ENCODE data around the gene HOXB9. TPM values are rescaled to one million over a fixed set of nuclear protein-coding genes. Genes with fewer than 3 reads are reported as not detected.

The HOXB9 gene
- total and polyA plus RNA-seq, 4 donors, result 19.8 to 413 (median 129) TPM

DNA sequence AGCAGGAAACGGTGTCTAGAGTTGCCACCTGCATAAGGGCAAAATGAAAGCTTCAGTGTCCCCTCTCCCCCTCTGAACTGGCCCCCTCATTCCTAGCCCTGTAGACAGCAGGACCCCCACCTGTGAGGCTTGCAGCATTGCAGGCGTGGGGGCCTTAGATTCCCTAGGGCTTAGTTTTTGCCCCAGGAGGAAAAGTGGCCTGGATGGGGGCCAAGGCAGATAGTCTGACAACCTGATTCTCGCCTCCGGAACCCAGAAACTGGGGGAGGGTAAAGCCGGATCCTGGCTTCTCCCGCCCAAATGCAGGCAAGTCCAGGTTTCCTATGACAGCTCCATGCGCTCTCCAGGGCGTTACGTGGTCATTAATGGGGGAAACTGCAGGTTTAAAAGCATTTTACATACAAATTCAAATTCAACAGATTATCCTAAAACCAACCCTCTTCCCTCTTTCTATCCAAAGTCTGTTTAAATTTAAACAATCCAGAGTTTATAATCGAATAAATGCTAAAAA lies 20.7 kb downstream of the HOXB9 start:
- peak in 1 of 6 donors; percentile 69 for DNase-seq (ENCODE audit: low read depth in 4 of 6, low spot score in 6 of 6)
- Histone ChIP-seq H3K27ac (ENCODE audit: low read depth, low read length) (peak overlapping the region; percentile 99), H3K4me3 (ENCODE audit: low read depth, low read length) (peak overlapping the region; percentile 94), H3K9me3 (ENCODE audit: control insufficient read depth, insufficient read depth, low read length) (no peaks in the 10 kb centered on the region), H3K4me1 (ENCODE audit: control insufficient read depth, insufficient read depth, low read length) (peaks cover 52% of the 10 kb centered on the region), H3K27me3 (ENCODE audit: control insufficient read depth, insufficient read depth, low read length) (no peaks in the 10 kb centered on the region), H3K36me3 (ENCODE audit: control insufficient read depth, insufficient read depth, low read length) (peaks cover 10% of the 10 kb centered on the region)
- 30% methylated on average over 5 of the region's 10 CpGs for WGBS (ENCODE audit: insufficient coverage)

DNA sequence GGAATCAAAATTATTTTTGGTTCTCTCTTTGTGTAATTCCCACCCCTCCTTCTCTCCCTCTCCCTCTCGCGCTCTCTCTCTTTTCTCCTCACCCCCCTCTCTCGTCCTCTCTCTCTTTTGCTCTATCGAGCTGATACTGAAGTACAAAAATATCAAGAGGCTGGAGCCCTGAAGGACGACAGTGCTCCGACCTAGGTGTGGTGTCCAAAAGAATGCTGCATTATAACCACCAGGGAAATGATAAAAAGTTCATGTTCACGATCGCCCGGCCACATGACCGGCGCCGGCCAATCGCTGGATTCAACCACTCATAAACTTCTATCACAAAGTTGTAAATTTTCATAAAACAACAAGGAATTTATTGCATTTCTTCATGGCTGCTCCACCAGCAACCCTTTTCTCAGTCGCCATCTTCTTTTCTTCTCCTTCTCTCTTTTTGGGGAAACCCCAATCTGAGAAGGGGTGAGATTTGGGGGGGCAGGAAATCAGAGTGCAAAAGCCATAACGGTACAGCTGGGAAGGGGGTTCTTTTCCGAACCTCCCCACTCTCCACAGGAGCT lies 21.3 kb downstream of the HOXB9 start, which contains the start of gene HOXB6:
Gene HOXB6 (minus strand): TSS at position 217 of the 560 bp plus-strand sequence. CDS start 6,836 bp downstream, outside the sequence.
- Histone ChIP-seq H3K4me3 (ENCODE audit: low read depth, low read length) (peak within 1 kb of the TSS; percentile 94), H3K4me1 (ENCODE audit: control insufficient read depth, insufficient read depth, low read length) (peaks cover 57% of the 10 kb centered on the region), H3K27me3 (ENCODE audit: control insufficient read depth, insufficient read depth, low read length) (no peaks in the 10 kb centered on the region), H3K36me3 (ENCODE audit: control insufficient read depth, insufficient read depth, low read length) (peaks cover 7% of the 10 kb centered on the region), H3K27ac (ENCODE audit: low read depth, low read length) (peak within 1 kb of the TSS; percentile 99), H3K9me3 (ENCODE audit: control insufficient read depth, insufficient read depth, low read length) (no peaks in the 10 kb centered on the region)
- 7% methylated on average over 9 of the region's 16 CpGs for WGBS (ENCODE audit: insufficient coverage)
- peak in 2 of 6 donors; percentile 83 to 85 for DNase-seq (ENCODE audit: low read depth in 4 of 6, low spot score in 6 of 6)

GRCh38 chr17:48603959-48604769 lies 22.0 kb downstream of the HOXB9 start:
- WGBS (ENCODE audit: insufficient coverage), result 2% methylated on average over 14 of the region's 21 CpGs
- H3K9me3 ChIP-seq (ENCODE audit: control insufficient read depth, insufficient read depth, low read length), result no peaks in the 10 kb centered on the region
- DNase-seq (ENCODE audit: low read depth in 4 of 6, low spot score in 6 of 6), result peak in 1 of 6 donors; percentile 89
- no peaks in the 10 kb centered on the region for H3K27me3 ChIP-seq (ENCODE audit: control insufficient read depth, insufficient read depth, low read length)
- peaks cover 57% of the 10 kb centered on the region for H3K4me1 ChIP-seq (ENCODE audit: control insufficient read depth, insufficient read depth, low read length)
- H3K4me3 ChIP-seq (ENCODE audit: low read depth, low read length), result peak overlapping the region; percentile 94
- peak overlapping the region; percentile 99 for H3K27ac ChIP-seq (ENCODE audit: low read depth, low read length)
- peaks cover 7% of the 10 kb centered on the region for H3K36me3 ChIP-seq (ENCODE audit: control insufficient read depth, insufficient read depth, low read length)

GRCh38 chr17:48601539-48602425 lies 24.4 kb downstream of the HOXB9 start:
- peak overlapping the region; percentile 99 for H3K27ac ChIP-seq (ENCODE audit: low read depth, low read length)
- DNase-seq (ENCODE audit: low read depth in 4 of 6, low spot score in 6 of 6), result peak in 1 of 6 donors; percentile 76
- no peaks in the 10 kb centered on the region for H3K9me3 ChIP-seq (ENCODE audit: control insufficient read depth, insufficient read depth, low read length)
- WGBS (ENCODE audit: insufficient coverage), result 9% methylated on average over 16 of the region's 35 CpGs
- peak overlapping the region; percentile 94 for H3K4me3 ChIP-seq (ENCODE audit: low read depth, low read length)
- H3K4me1 ChIP-seq (ENCODE audit: control insufficient read depth, insufficient read depth, low read length), result peaks cover 64% of the 10 kb centered on the region
- peaks cover 19% of the 10 kb centered on the region for H3K36me3 ChIP-seq (ENCODE audit: control insufficient read depth, insufficient read depth, low read length)
- H3K27me3 ChIP-seq (ENCODE audit: control insufficient read depth, insufficient read depth, low read length), result no peaks in the 10 kb centered on the region

DNA sequence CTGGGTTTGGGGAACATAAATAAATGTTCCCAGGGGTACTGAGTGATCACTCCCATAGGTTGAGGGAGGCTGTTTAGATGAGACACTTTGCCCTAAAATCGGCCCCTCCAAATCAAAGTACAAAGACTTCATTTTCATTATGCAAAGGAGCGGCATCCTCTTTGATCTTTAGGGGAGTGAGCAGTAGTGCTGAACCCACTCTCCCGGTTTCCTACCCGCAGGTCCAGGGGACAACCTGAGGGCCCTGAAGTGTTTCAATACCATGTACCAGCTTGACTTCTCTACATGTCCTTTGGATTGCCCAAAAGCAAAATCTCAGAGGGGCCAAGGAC lies 25.0 kb downstream of the HOXB9 start:
- Histone ChIP-seq H3K4me1 (ENCODE audit: control insufficient read depth, insufficient read depth, low read length) (peaks cover 65% of the 10 kb centered on the region), H3K27me3 (ENCODE audit: control insufficient read depth, insufficient read depth, low read length) (no peaks in the 10 kb centered on the region), H3K27ac (ENCODE audit: low read depth, low read length) (peak overlapping the region; percentile 99), H3K36me3 (ENCODE audit: control insufficient read depth, insufficient read depth, low read length) (peaks cover 25% of the 10 kb centered on the region), H3K9me3 (ENCODE audit: control insufficient read depth, insufficient read depth, low read length) (no peaks in the 10 kb centered on the region), H3K4me3 (ENCODE audit: low read depth, low read length) (peak overlapping the region; percentile 94)
- 18% methylated on average over 3 of the region's 4 CpGs for WGBS (ENCODE audit: insufficient coverage)
- peak in 1 of 6 donors; percentile 78 for DNase-seq (ENCODE audit: low read depth in 4 of 6, low spot score in 6 of 6)

GRCh38 chr17:48600244-48601098 lies 25.7 kb downstream of the HOXB9 start:
- peaks cover 29% of the 10 kb centered on the region for H3K36me3 ChIP-seq (ENCODE audit: control insufficient read depth, insufficient read depth, low read length)
- peaks cover 65% of the 10 kb centered on the region for H3K4me1 ChIP-seq (ENCODE audit: control insufficient read depth, insufficient read depth, low read length)
- H3K27me3 ChIP-seq (ENCODE audit: control insufficient read depth, insufficient read depth, low read length), result no peaks in the 10 kb centered on the region
- WGBS (ENCODE audit: insufficient coverage), result 19% methylated on average over 15 of the region's 17 CpGs
- no peaks in the 10 kb centered on the region for H3K9me3 ChIP-seq (ENCODE audit: control insufficient read depth, insufficient read depth, low read length)
- peak overlapping the region; percentile 99 for H3K27ac ChIP-seq (ENCODE audit: low read depth, low read length)
- peak overlapping the region; percentile 94 for H3K4me3 ChIP-seq (ENCODE audit: low read depth, low read length)
- peak in 1 of 6 donors; percentile 81 for DNase-seq (ENCODE audit: low read depth in 4 of 6, low spot score in 6 of 6)

GRCh38 chr17:48599354-48599753 lies 26.8 kb downstream of the HOXB9 start:
- H3K4me3 ChIP-seq (ENCODE audit: low read depth, low read length), result peak overlapping the region; percentile 94
- H3K4me1 ChIP-seq (ENCODE audit: control insufficient read depth, insufficient read depth, low read length), result peaks cover 73% of the 10 kb centered on the region
- WGBS (ENCODE audit: insufficient coverage), result no CpG with 5 or more reads among the region's 5 CpGs

DNA sequence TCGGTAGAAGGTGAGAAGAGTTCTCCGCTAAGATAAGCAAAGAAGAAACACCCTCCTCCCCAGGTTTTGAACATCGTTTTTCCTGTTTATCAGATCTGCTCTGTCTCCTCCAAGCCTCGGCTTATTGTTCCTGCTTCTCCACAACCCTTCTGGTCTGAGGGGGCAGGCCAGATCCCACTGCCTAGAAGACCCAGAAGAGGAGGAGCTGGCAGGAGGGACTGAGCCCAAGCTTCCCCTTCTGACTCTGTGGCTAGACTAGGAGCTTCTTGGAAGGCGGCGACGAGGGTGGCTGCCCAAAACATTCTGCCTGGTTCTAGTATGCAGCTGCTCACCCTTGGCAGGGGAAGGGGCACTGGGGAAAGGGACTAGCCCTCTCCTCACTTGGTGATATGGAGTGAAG lies 27.4 kb downstream of the HOXB9 start:
- Histone ChIP-seq H3K27ac (ENCODE audit: low read depth, low read length) (peak overlapping the region; percentile 99), H3K4me3 (ENCODE audit: low read depth, low read length) (peak overlapping the region; percentile 94), H3K27me3 (ENCODE audit: control insufficient read depth, insufficient read depth, low read length) (no peaks in the 10 kb centered on the region), H3K4me1 (ENCODE audit: control insufficient read depth, insufficient read depth, low read length) (peaks cover 77% of the 10 kb centered on the region), H3K36me3 (ENCODE audit: control insufficient read depth, insufficient read depth, low read length) (peaks cover 43% of the 10 kb centered on the region), H3K9me3 (ENCODE audit: control insufficient read depth, insufficient read depth, low read length) (no peaks in the 10 kb centered on the region)
- DNase-seq (ENCODE audit: low read depth in 4 of 6, low spot score in 6 of 6), result no peak
- 14% methylated on average over 3 of the region's 7 CpGs for WGBS (ENCODE audit: insufficient coverage)

More at GRCh38 chr17:48599354-48599753, 26.8 kb downstream of the HOXB9 start:
- Histone ChIP-seq H3K36me3 (ENCODE audit: control insufficient read depth, insufficient read depth, low read length) (peaks cover 40% of the 10 kb centered on the region), H3K27me3 (ENCODE audit: control insufficient read depth, insufficient read depth, low read length) (no peaks in the 10 kb centered on the region), H3K27ac (ENCODE audit: low read depth, low read length) (peak overlapping the region; percentile 99), H3K9me3 (ENCODE audit: control insufficient read depth, insufficient read depth, low read length) (no peaks in the 10 kb centered on the region)
- peak in 1 of 6 donors; percentile 84 for DNase-seq (ENCODE audit: low read depth in 4 of 6, low spot score in 6 of 6)
